NCI-H446 treated with DMSO at 0.1 percent for 48 hours (cell line): ENCODE measurements around the gene FBN1.

ENCODE experiments used
- DNase-seq: peaks from one replicate; lab custom pipeline; 2025; lab: John Stamatoyannopoulos, UW

FBN1 gene

DNA sequence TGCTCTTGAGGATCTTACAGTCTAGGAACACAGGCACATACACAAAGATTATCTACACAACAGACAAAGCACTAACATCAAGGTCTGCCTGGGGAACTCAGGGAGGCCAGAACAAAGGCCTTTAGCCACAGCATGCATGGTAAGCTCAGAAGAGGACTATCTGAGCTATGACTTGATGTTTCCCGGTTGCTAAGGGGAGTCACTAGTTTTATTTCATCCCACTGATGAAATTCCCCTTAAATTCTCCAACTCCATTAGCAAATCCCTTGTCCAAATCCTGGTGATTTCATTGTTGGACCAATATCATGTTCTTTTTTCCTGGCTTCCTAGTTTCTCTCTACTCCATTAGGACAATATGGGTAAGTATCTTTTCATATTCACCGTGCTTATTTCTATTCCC, 23.3 kb downstream of the FBN1 start:
- no peak for DNase-seq

DNA sequence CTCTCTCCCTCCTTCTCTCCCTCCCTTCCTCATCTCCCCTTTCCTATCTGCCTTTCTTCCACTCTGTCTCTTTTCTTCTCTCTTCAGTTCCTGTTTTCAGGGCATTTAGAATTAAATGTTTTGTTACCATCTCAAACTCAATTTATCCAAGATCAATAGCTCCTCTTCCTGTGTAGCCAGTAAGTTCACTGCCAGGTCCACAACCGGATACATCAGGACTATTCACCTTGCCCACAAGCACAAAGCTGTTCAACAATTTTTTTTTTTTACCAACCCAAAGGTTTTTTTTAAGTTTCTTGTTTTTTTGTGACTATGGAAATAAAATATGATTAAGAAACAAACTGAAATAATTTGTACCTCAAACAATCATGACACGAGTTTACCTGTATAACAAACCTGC, 26.1 kb downstream of the FBN1 start:
- no peak for DNase-seq

DNA sequence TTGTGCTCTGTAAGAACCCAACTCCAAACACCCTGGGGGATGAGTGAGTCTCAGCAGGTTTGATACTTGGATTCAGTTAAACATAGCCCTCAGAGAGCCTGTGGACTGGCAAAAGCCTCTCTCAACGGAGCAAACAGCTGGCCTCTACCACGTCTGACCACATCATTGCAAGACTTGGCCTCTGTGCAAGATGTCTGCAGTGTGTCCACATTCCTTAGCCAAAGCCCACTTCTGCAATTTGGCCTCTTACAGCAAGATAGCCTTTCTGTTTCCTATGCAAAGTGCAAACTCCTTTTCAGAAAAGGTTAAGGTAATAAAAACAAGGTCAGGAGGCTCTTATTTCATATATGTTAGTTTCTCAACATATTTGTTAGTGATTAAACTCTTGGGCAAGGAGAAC, 27.9 kb downstream of the FBN1 start:
- no peak for DNase-seq

DNA sequence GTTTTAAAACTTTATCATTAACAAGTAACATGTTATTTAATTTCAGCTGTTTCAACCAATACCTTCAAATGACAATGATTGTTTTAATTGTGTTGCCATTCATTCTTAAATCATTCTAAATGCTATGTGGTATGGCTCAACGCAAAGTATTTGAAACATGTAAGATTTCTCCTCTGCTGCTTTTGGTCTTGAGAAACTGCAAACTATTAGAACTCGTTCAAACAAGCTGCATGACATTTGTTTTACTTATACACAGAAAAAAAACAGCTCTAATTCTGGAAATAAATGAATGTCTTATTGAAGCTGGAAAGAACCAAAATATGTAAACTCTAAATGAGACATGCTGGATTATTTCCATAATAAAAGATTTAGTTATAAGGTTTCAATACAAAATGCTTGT, 29.3 kb downstream of the FBN1 start:
- DNase-seq: no peak

DNA sequence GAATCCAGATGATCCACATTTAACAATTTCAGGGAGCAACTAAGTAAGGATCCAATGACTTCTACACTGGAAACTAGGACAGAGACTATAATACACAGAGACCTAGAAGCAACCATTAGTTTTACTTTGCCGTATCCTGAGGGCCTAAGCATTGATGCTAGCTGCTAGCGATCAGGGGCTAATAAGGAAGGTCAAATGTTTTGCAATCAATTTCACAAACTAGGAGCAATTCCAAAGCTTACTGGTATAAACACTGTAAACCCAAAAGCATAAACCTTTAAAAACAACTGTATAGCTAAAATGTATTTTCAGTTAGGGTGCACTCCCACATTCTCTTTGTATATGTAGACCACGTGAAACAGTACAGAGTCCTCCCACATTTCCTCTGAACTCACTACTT, 31.5 kb downstream of the FBN1 start:
- DNase-seq: no peak

DNA sequence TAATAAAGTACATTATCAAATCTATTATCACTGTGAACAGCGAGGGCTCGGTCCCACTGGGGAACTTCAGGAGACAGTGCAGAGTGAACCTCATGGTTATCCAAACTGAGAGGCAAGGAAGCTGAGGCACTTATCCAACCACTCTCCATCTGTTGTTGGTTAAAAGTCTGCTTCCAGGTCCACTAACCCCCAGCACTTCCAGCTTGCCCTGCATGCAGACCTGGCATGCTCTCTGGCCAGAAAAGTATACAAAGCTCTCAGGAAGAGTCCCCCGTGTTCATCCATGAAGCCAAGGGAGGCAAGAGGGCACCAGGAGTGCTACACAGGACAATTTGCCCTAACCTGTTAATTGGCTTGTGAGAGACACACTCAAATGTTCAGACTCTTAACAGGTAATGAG, 36.0 kb downstream of the FBN1 start:
- no peak for DNase-seq

DNA sequence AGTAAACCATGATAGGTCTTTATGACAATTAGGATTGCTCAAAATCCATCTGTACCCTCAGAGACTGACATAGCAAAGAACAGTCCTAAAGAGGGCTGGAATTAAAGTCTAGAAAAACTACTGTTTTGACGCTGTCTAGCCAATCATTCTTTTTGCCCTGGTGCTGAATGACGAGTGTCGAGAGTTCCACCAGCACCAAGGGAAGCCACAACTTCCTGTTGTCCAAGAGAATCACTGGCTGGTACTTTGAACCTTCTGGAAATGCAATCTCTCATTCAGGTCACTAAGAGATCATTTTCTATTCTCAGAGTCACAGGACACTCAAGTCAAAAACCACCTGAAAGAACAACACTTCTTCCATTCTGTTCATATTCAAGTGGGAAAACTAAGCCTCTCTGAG, 37.7 kb downstream of the FBN1 start:
- no peak for DNase-seq

DNA sequence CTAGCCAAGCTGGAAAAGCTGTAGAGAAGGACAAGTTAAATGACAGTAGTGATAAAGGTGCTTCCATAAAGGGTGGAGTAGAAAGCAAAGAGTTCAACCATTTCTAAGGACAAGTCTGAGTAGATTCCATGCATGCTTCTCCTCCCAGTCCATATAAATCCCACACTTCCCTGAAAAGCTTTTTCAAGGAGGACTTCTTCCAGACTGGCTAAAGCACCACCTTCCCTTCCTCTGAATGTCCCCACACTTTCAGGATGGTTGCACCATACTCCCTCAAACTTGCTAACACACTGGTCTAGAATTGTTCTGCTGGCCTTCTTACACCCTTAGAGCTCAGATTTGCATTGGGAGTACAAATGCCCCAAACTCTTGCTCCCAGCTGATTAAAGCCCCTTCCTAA, 40.9 kb downstream of the FBN1 start:
- no peak for DNase-seq

DNA sequence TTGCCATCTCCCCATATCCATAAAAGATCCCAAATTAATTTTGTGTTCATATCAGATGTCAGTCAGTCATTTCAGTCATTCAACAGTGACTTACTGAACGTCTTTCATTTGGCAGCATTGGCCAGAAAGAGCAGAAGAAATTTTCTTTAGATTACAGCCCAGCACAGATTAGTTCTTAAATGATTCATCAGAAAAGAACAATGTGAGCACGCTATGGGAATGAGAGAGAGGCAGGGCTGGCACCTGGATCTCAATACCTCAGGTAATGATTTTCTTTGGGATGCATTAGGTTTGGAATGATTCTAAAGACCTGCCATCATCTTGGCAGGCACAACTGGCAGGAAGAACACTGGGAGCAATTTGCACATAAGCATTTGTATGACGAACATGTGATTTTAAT, 41.6 kb downstream of the FBN1 start:
- DNase-seq: no peak

DNA sequence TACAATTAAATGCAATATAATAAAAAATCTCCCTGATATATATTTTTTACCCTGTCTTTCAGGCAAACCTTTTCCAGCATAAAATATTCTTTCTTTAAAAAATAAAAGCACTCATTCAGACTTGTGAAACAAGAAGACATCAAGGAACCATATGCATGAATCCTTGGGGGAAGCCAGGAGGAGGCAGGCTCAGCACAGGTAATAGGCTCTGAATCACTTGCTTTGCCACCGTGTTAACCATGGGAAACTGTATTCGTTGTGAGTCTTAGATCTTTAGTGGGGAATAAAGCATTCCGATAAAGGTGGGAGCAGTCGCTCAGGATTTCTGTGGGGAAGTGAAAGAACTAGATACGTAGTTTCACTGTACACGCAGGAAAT, 42.4 kb downstream of the FBN1 start:
- DNase-seq: no peak

DNA sequence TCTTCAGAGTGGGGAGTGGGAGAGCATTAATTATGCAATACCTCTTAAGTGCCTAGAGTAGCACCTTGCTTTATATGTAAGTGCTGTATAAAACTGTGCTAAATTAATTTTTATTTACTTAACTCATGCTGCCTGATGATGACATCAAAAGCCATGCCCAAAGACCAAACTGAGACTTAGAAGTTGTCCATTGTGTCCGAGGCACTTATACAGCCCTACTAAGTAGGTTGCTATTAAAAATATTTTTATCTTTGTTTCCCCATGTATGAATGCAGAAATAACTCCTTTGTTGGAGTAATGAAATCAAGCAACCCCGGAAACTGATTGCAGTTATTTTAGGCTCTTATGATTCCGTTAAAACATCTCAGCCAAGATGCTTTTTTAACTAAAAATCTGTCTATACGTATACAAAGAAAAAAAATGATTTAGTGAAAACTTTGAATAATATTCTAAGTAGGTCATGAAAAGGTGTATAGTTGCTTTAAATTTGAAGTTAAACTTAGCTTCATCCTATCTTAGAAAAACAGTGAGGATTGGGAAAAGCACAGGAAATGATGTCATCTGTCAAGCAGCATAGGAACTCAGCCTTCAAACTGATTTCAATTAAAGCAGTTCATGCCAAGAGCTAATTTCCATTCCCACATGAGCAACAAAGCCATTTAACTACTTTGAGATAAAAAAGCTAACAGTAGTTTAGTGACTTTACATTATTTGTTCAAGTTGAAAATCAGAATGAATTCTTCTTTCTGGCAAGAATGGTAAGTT, 43.0 kb downstream of the FBN1 start:
- no peak for DNase-seq

DNA sequence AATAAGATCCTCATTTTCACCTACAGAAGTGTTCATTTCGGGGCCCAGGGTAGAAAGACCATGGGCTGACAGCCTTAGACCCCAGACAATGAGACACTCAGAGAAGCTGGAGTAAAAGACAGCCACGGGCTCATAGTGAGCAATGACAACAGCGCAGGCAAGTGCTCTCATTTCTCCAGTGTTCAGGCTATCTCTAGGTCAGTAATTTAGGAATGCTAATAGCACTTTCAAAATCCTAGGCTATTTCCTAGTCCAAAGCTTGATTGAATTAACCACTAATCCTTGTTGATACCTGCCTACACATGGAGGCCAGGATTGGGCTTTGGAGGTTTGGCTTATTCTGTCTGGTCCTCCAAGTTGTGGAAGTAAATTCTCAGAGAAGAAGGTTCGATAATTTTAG, 44.4 kb downstream of the FBN1 start:
- DNase-seq: no peak

DNA sequence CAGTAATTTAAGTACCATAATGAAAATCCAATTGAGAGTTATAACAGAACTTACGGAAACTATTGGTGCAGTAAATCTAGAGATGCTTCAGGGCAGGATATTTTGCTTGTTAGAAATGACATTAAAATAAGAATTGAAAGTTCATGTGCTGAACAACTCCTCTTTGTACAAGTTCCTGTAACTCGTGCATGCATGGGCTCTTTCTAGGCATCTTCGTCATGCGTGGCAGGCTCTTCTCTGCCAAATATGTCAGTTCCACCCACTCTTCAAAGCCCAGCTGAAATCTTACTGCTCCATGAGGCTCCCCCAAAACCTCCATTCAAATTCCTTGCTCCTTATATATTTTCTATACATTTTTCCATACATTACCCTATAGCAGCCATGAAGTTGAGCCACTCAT, 48.7 kb downstream of the FBN1 start:
- no peak for DNase-seq

DNA sequence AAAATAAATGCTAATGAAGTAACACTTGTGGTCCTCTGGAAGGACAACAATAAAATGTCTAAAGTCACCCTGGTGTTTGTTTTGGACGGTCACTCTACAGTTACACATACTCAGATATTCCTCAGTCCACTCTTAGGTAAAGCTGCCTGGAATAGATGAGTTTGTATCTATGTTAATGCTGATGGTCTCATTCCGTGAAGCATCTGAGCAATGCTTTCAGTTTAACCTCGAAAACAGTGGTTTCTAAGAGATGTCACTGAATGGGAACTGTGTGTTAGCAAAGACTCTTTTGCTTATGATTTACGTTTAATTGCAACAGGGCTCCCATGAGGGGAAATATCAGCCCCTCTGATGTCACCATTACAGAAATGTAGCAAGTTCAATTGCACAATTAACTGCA, 49.1 kb downstream of the FBN1 start:
- DNase-seq: no peak

DNA sequence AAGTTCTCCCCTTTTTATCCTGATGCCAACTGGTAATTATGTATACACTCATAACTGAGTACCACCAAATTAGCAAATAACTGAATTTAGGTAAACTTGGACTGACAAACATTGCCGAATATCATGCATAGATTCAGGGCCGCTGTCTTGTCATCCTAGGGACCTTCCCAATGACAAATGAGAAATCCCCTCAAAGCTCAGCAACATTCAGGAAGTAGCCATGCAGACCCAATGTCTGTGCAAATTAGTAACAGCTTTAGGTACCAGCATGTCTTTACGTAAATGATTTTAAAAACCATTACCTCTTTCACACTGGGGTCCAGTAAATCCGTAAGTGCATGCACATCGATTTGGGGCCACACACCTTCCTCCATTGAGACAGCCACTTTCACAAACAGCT, 49.5 kb downstream of the FBN1 start:
- no peak for DNase-seq

DNA sequence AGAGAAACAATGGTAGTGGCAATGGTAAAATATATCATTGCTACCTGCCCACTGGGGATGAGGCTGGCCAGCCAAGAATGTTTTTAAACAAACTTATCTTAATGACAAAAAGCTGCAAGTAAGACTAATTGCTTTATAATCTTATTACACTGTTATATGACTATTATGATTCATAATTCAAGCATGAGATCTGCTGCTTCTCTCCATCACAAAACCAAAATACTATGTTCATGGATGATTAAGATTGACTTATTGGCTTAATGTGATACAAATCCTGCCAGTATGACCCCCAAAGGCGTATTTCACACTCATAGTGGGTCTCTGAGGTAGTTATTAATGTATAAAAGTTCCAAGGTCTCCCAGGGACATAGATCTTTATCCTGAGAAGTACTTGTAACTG, 52.6 kb downstream of the FBN1 start:
- no peak for DNase-seq

DNA sequence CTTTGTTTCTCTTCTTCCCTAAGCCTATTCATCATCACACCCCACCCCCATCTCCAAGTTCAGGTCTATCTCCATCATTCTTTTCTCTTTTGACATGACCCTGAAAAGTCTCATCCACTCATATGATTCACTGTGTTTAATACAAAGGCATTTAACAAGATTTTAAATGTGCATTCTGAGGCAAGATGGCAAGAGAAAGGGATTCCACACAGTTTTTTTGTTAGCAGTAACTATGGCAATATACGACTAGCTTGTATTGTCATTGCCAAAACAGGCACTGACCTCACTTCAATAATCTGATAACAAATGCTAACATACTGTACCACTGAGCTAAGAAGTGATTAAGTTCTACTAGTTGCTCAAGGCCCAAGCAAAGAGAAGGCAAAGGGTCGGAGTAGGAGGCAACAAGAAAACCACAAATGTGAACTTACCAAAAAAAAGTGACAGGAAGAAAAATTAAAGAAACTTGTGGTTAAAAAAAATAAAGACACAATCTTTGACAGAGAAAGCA, 53.2 kb downstream of the FBN1 start:
- no peak for DNase-seq

DNA sequence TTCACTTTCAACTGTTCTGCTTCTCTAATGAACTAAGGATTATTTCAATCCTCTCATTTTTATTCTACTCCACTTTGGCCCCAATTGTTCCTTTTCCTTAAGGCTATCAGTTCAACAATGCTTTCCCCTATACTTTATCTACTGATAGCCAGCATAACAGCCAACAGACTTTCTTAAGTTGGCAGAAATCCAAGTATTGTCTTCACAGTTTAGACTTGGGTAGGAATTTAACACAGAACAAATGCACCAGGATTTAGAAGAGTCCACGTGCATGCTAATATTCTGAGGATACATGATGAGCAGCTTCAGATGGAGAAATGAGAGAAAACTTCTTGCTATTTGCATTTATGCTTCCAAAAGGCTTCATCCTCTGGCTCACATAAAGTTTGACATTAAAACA, 54.8 kb downstream of the FBN1 start:
- DNase-seq: no peak

DNA sequence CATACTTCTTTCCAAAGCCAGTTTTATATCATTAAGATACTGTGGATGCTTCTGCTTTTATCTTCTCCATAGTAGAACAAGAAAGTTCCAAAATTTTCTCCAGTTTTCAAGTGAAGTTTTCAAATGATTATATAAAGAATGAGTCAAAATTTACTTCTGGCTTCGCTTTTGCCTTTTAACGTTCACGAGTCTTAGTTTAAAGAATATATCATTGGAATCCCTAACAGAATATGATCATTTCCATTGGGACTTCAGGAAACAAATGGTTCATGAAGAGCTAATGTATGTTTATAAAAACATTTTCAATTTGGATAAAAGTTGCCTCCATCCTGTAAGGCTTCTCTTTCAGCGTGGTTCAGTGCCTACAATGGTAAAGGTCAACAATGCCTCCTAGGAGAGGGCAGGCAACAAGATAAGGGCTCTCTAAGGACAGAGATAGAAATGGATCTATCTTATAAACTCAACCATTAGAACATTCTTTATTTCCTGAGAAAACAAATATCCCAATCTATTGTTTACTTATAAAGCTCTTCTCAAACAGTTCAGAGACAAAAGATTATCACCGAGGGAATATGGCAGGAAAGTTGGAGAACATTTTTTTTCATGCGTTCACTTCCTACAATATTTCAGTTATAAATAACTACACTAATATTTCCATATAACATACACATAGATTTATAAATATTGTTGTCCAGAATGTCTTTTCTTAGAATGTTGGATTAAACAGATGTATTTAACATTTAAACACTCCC, 60.5 kb downstream of the FBN1 start:
- no peak for DNase-seq

DNA sequence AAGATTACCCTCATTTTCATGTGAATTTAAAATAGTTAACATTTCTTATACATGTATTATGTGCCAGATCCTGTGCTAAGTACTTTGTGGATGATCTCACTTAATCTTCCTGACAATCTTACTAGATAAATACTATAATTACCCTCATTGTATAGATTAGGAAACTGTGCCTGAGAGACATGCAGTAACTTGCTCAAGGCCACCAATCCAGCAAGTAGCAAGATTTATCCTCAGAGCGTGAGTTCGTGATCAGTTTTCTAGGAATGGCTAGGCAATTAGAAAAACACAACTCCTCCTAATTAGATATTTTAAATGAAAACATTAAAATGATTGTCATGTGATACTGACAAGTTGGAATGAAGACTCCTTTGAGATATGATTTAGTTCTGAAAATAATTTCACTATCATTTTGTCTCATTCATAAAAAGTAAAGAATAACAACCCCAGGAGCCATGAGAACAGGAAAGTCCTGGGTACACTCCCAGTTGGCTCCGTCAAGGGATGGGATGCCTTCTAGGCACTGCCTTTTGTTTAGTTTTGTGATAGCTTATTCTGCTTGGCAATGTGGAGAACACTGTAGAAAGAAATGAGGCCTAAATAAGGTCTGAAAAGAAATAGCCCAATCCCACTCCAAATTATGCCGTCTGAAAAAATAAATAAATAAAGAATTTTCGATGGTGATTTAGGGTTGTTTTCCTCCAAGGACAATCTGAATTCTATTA, 61.3 kb downstream of the FBN1 start:
- no peak for DNase-seq

DNA sequence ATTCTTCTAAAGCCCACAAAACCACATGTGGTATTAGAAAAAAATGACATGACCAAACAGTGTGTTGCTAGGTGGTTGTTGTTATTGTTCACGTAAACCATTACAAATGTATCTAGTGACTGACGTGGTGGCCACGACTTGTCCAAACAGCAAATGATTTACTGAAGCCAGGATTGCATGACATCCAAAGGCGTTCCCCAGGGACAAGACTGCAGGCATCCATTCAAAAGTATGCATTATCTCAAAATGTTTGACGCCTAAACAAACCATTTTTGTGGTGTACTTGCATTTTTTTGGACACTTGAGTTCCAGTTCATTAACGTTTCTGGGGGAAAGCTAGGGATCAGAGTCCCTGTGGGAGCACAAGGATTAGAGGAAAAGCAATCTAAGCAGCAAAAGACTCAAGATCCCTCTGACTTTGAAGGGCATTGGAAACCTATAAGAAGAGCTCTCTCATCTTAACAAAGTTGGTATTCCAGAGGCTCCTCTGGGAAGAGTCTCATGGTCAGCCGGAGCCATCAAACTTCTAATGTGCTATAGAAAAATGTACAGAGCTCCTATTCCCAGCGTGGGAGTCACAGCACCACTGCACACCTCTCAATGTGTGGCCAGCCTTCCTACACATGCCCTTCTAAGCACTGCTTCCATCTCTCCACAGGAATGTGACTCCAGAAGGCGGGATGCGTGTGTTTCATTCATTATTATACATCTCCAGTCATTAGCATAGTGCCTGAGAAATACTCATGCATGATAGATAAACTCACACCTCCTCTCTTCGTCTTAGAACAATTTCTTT, 62.9 kb downstream of the FBN1 start:
- no peak for DNase-seq

DNA sequence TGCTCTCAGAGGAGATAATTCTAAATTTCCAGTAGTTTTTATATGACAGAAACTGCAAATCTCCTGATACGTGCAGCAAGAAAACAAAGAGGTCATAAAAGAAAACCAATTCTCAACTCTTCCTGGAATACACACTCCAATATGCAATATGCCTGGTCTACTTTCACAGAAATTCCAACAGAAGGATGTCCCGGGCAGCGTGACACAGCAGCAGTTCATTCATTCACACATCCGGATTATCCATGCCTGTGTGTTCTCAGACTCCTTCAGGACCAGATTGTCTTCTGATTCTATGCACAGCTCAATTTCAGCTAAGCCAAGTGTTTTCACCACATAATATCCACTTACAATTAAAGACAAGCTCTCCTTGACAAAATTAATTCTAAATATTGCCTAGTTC, 64.3 kb downstream of the FBN1 start:
- no peak for DNase-seq
